Endothelial cell of umbilical vein (primary cell): ENCODE measurements around the gene TMEM135. TPM values are rescaled to one million over a fixed set of nuclear protein-coding genes. Genes with fewer than 3 reads are reported as not detected.
"Not testable (repeated sequence)": the region's sequence is repeated elsewhere in the genome, so short reads cannot be mapped to it uniquely, and the experiment has no call there.

Experiments
- BruUV-seq: library from RNA; stranded (reverse); fragments of 400-500 nt; replicated peaks from 2 replicates; lab custom pipeline; 2021; lab: Mats Ljungman, UMichigan
- CTCF ChIA-PET: fragments of 300-600, 350-600 bp; sonication (Branson Sonifier 250); formaldehyde crosslinking; loops from one replicate; lab custom pipeline; 2021; ENCODE audit warnings: antibody characterized with exemption, inconsistent platforms; lab: Charles Lee
- POLR2A ChIA-PET: fragments of 300-600, 350-600 bp; sonication (Branson Sonifier 250); formaldehyde crosslinking; loops from one replicate; lab custom pipeline; 2021; ENCODE audit warnings: antibody characterized with exemption, inconsistent platforms; lab: Charles Lee
- DNase-seq: peaks from one replicate; pipeline ENCODE4 v3.0.0-alpha.2; 2011; ENCODE audit warnings: low read depth, low spot score
- FAIRE-seq: peaks from 2 replicates; lab custom pipeline; 2011; peaks lifted over from hg19 to GRCh38; lab: Jason Lieb, UNC
- H2AFZ ChIP-seq: 2 replicates; pipeline ENCODE4 v1.6.0; 2012; ENCODE audit warnings: low read depth, low read length, control low read depth, inconsistent platforms
- H3K27ac ChIP-seq: 2 replicates; pipeline ENCODE4 v1.5.1; 2011; ENCODE audit warnings: low read depth, mild to moderate bottlenecking, control low read depth, low read length, moderate library complexity; ENCODE audit not compliant: insufficient read depth
- H3K27me3 ChIP-seq, 2 experiments: 2 replicates each; pipeline versions ENCODE4 v1.6.0 to v1.6.1; 2011; ENCODE audit warnings: low read length in 2 of 2, mixed read lengths in 1 of 2; ENCODE audit not compliant: control insufficient read depth in 2 of 2, insufficient read depth in 2 of 2
- H3K36me3 ChIP-seq, 2 experiments: 2 replicates in 1 of 2; 3 replicates in 1 of 2; pipeline ENCODE4 v1.5.1; 2011; ENCODE audit warnings: low read length in 2 of 2, mild to moderate bottlenecking in 1 of 2, moderate library complexity in 1 of 2; ENCODE audit not compliant: control insufficient read depth in 2 of 2, insufficient read depth in 2 of 2; ENCODE audit errors: extremely low read depth in 1 of 2
- H3K4me1 ChIP-seq: 3 replicates; pipeline ENCODE4 v1.5.1; 2011; ENCODE audit warnings: mild to moderate bottlenecking, low read length; ENCODE audit not compliant: control insufficient read depth, insufficient read depth; ENCODE audit errors: extremely low read depth
- H3K4me2 ChIP-seq: 2 replicates; pipeline ENCODE4 v1.6.1; 2011; ENCODE audit warnings: low read length, control low read depth, mixed read lengths; ENCODE audit not compliant: insufficient read depth
- H3K4me3 ChIP-seq, 3 experiments: fragments of 200-600 bp in 1 of 3; sonication (generic), shearing (Covaris generic) in 1 of 3; replicated peaks in 1 of 3; 2 replicates each; pipeline ENCODE4 v1.5.1; 2011 to 2016; ENCODE audit warnings: control low read depth in 3 of 3, low read length in 3 of 3, mild to moderate bottlenecking in 2 of 3, inconsistent platforms in 1 of 3, low read depth in 1 of 3, moderate library complexity in 1 of 3; ENCODE audit not compliant: insufficient read depth in 1 of 3
- H3K79me2 ChIP-seq: 2 replicates; pipeline ENCODE4 v1.6.0; 2012; ENCODE audit warnings: low read length, inconsistent platforms; ENCODE audit not compliant: control insufficient read depth, insufficient read depth
- H3K9ac ChIP-seq: replicated peaks from 2 replicates; pipeline ENCODE3; 2011; ENCODE audit warnings: low read length, control low read depth; ENCODE audit not compliant: insufficient read depth; ENCODE audit errors: extremely low read depth
- H3K9me1 ChIP-seq: replicated peaks from 3 replicates; pipeline ENCODE4 v1.6.0; 2011; ENCODE audit warnings: mild to moderate bottlenecking, low read length; ENCODE audit not compliant: control insufficient read depth, insufficient read depth; ENCODE audit errors: extremely low read depth
- H3K9me3 ChIP-seq: replicated peaks from 2 replicates; pipeline ENCODE4 v1.5.1; 2012; ENCODE audit warnings: low read length, inconsistent platforms; ENCODE audit not compliant: control insufficient read depth, insufficient read depth
- H4K20me1 ChIP-seq: replicated peaks from 2 replicates; pipeline ENCODE3; 2011; ENCODE audit warnings: mild to moderate bottlenecking, low read length; ENCODE audit not compliant: control insufficient read depth, insufficient read depth; ENCODE audit errors: extremely low read depth
- CTCF ChIP-seq, 2 donors: IDR thresholded peaks; 1 replicate in 1 of 2; 2 replicates in 1 of 2; pipeline ENCODE4 v1.5.1; 2011; ENCODE audit warnings: low read length in 2 of 2, mild to moderate bottlenecking in 2 of 2, moderate library complexity in 2 of 2, control low read depth in 1 of 2, inconsistent platforms in 1 of 2, low read depth in 1 of 2; ENCODE audit not compliant: insufficient read depth in 1 of 2; ENCODE audit errors: extremely low read depth in 1 of 2
- EZH2 ChIP-seq: IDR thresholded peaks from 2 replicates; pipeline ENCODE4 v1.6.1; 2012; ENCODE audit warnings: borderline replicate concordance, low read depth, mild to moderate bottlenecking, moderate library complexity, low read length, inconsistent platforms; ENCODE audit not compliant: severe bottlenecking
- FOS ChIP-seq: IDR thresholded peaks from 2 replicates; pipeline ENCODE4 v1.6.1; 2011; ENCODE audit warnings: mild to moderate bottlenecking, low read length, moderate library complexity, borderline replicate concordance; ENCODE audit not compliant: insufficient read depth
- dilution Hi-C: fragments of 300-500 bp; cut with MboI; formaldehyde crosslinking; loops from one replicate; pipeline ENCODE4 v1.15.0; 2019; ENCODE audit warnings: low sequenced_read_pairs; ENCODE audit not compliant: extremely low pct_ligation_motif_present
- intact Hi-C: fragments of 100-400 bp; cut with micrococcal nuclease; formaldehyde crosslinking; loops from one replicate; pipeline ENCODE4 v1.10.0; 2022
- polyA plus RNA-seq, 4 experiments: library from polyadenylated mRNA; depleted of rRNA in 3 of 4; stranded (reverse) in 3 of 4; unstranded in 1 of 4; fragments of >200 nt; gene quantifications; 2 replicates each; pipeline versions ENCODE4 v1.2.1 to v1.2.3, GENCODE V29; 2011 to 2012; ENCODE audit warnings: missing spikeins in 1 of 4
- total RNA-seq: library from RNA; stranded (reverse); gene quantifications from 2 replicates; pipeline ENCODE4 v1.2.3, GENCODE V29; 2021

TMEM135 gene
- total and polyA plus RNA-seq, 2 donors (not counting 3 experiments of a cell fraction or from before 2014, with no cell fraction given), result 12.3 to 33.2 TPM

GRCh38 chr11:87148749-87149148, 111.0 kb downstream of the TMEM135 start:
- DNase-seq, result no peak
- Histone ChIP-seq H4K20me1 (no peaks in the 10 kb centered on the region), H3K9ac (no peak overlapping the region), H3K9me1 (no peaks in the 10 kb centered on the region), H3K79me2 (no peaks in the 10 kb centered on the region), H3K36me3 (no peaks in the 10 kb centered on the region), H3K4me2 (no peak overlapping the region), H2AFZ (no peak overlapping the region), H3K27me3 (no peaks in the 10 kb centered on the region), H3K9me3 (no peaks in the 10 kb centered on the region), H3K27ac (no peak overlapping the region), H3K4me1 (peaks cover 13% of the 10 kb centered on the region), H3K4me3 (no peak overlapping the region)
- FAIRE-seq, result no peak
- TF ChIP-seq FOS, result no peak
- TF ChIP-seq EZH2, result no peak
- TF ChIP-seq CTCF (IDR thresholded peaks at IDR 0.05; ENCODE audit: extremely low read depth in 1 of 2, insufficient read depth in 1 of 2, low read depth in 1 of 2, low read length in 2 of 2), result no peak
- intact Hi-C loops (loop anchor here (1.0 kb wide), 1 partner anchor 25 kb away; no protein-coding TSS in a partner anchor), dilution Hi-C loops (no loop called here)
- BruUV-seq, result no TSS peak
- CTCF ChIA-PET, result interaction anchor here (1.1 to 1.2 kb wide), 3 partner anchors 12 to 153 kb away, joined by 3 to 4 read pairs (median 3); no protein-coding TSS in a partner anchor
- POLR2A ChIA-PET, result no interaction called here

- H3K4me2 ChIP-seq, H3K27me3 ChIP-seq, dilution Hi-C loops, BruUV-seq, H3K4me3 ChIP-seq, H4K20me1 ChIP-seq, H3K36me3 ChIP-seq, H3K79me2 ChIP-seq, H3K9ac ChIP-seq, DNase-seq, H2AFZ ChIP-seq, FAIRE-seq, H3K27ac ChIP-seq, intact Hi-C loops, H3K9me3 ChIP-seq, H3K9me1 ChIP-seq, POLR2A ChIA-PET: not testable (repeated sequence)
- H3K4me1 ChIP-seq, result peaks cover 13% of the 10 kb centered on the region
- CTCF ChIA-PET, result interaction anchor here (1.1 kb wide), 1 partner anchor 65 kb away, joined by 4 read pairs; no protein-coding TSS in a partner anchor
Measured at GRCh38 chr11:87149782-87150181, 112.0 kb downstream of the TMEM135 start.
